ENCODE data around the gene NECAB3. TPM values are rescaled to one million over a fixed set of nuclear protein-coding genes. Genes with fewer than 3 reads are reported as not detected.

Gene NECAB3
- total and polyA plus RNA-seq, 9 donors: 9.2 to 166 (median 96.5) TPM

- intact Hi-C loops (cut with DNase I): loop anchor here in 1 of 4 donors (10.0 kb wide), 1 partner anchor 142 kb away; the partner anchor contains the start of gene CHMP4B
- peak in 3 of 5 donors; percentile 40 to 66 (median 59) for DNase-seq
- TF ChIP-seq POLR2A (IDR thresholded peaks at IDR 0.05) (no peak), CTCF (IDR thresholded peaks at IDR 0.05) (no peak), EP300 (IDR thresholded peaks at IDR 0.05) (no peak)
- Histone ChIP-seq H3K27me3 (no peaks in the 10 kb centered on the region), H3K4me3 (peak overlapping the region; percentile 77), H3K4me1 (ENCODE audit: insufficient read depth) (peaks cover 30% of the 10 kb centered on the region), H3K36me3 (no peaks in the 10 kb centered on the region), H3K9me3 (no peaks in the 10 kb centered on the region), H3K27ac (peak overlapping the region; percentile 93 to 97)
- WGBS, 3 donors: 36 to 56% (median 44%) methylated on average over 17 of the region's 17 CpGs
These were observed 1.7 kb downstream of the NECAB3 start for GRCh38 chr20:33672426-33673113.

GRCh38 chr20:33671573-33672288, 2.5 kb downstream of the NECAB3 start:
- intact Hi-C loops (cut with DNase I): loop anchor here in 1 of 4 donors (10.0 kb wide), 1 partner anchor 143 kb away; the partner anchor contains the start of gene CHMP4B
- no peak for TF ChIP-seq CTCF (IDR thresholded peaks at IDR 0.05)
- TF ChIP-seq EP300 (IDR thresholded peaks at IDR 0.05): no peak
- TF ChIP-seq POLR2A (IDR thresholded peaks at IDR 0.05): no peak
- 64 to 69% (median 64%) methylated on average over 8 of the region's 8 CpGs for WGBS, 3 donors
- no peaks in the 10 kb centered on the region for H3K27me3 ChIP-seq
- DNase-seq: peak in 3 of 5 donors; percentile 15 to 41 (median 28)
- peak overlapping the region; percentile 93 to 97 for H3K27ac ChIP-seq
- H3K4me1 ChIP-seq (ENCODE audit: insufficient read depth): peaks cover 23% of the 10 kb centered on the region
- no peaks in the 10 kb centered on the region for H3K36me3 ChIP-seq
- no peaks in the 10 kb centered on the region for H3K9me3 ChIP-seq
- H3K4me3 ChIP-seq: no peak overlapping the region

- peak overlapping the region in 1 of 2 donors; percentile 93 for H3K27ac ChIP-seq
These were observed 3.3 kb downstream of the NECAB3 start for GRCh38 chr20:33670715-33671499.

More at GRCh38 chr20:33670715-33671499, 3.3 kb downstream of the NECAB3 start:
- no peaks in the 10 kb centered on the region for H3K27me3 ChIP-seq
- intact Hi-C loops (cut with DNase I): loop anchor here in 1 of 4 donors (10.0 kb wide), 1 partner anchor 144 kb away; the partner anchor contains the start of gene CHMP4B
- peak in 1 of 5 donors; percentile 9 for DNase-seq
- no peaks in the 10 kb centered on the region for H3K36me3 ChIP-seq
- peaks cover 18% of the 10 kb centered on the region for H3K4me1 ChIP-seq (ENCODE audit: insufficient read depth)
- TF ChIP-seq POLR2A (IDR thresholded peaks at IDR 0.05) (no peak), CTCF (IDR thresholded peaks at IDR 0.05) (no peak)
- WGBS, 3 donors: 78 to 85% (median 84%) methylated on average over 6 of the region's 6 CpGs
- no peak overlapping the region for H3K4me3 ChIP-seq
- no peaks in the 10 kb centered on the region for H3K9me3 ChIP-seq

Data from ovary (tissue), 9 donors.